Endothelial cell of umbilical vein (primary cell): ENCODE results near the gene DDA1.

Experiments used
- EZH2 ChIP-seq: IDR thresholded peaks from 2 replicates; pipeline ENCODE4 v1.6.1; 2012; ENCODE audit warnings: borderline replicate concordance, low read depth, mild to moderate bottlenecking, moderate library complexity, low read length, inconsistent platforms; ENCODE audit not compliant: severe bottlenecking
- MYC ChIP-seq: IDR thresholded peaks from one replicate; pipeline ENCODE4 v1.6.1; 2011; ENCODE audit warnings: mild to moderate bottlenecking, low read depth, low read length
- POLR2A ChIP-seq: IDR thresholded peaks from 2 replicates; pipeline ENCODE4 v1.6.1; 2012; ENCODE audit warnings: low read depth, mild to moderate bottlenecking, control low read depth, low read length
- TF ChIP-seq, protein P1 (sequence below), 2 donors: IDR thresholded peaks; 1 replicate in 1 of 2; 2 replicates in 1 of 2; pipeline ENCODE4 v1.5.1; 2011; ENCODE audit warnings: low read length in 2 of 2, mild to moderate bottlenecking in 2 of 2, moderate library complexity in 2 of 2, control low read depth in 1 of 2, inconsistent platforms in 1 of 2, low read depth in 1 of 2; ENCODE audit not compliant: insufficient read depth in 1 of 2; ENCODE audit errors: extremely low read depth in 1 of 2

DNA sequence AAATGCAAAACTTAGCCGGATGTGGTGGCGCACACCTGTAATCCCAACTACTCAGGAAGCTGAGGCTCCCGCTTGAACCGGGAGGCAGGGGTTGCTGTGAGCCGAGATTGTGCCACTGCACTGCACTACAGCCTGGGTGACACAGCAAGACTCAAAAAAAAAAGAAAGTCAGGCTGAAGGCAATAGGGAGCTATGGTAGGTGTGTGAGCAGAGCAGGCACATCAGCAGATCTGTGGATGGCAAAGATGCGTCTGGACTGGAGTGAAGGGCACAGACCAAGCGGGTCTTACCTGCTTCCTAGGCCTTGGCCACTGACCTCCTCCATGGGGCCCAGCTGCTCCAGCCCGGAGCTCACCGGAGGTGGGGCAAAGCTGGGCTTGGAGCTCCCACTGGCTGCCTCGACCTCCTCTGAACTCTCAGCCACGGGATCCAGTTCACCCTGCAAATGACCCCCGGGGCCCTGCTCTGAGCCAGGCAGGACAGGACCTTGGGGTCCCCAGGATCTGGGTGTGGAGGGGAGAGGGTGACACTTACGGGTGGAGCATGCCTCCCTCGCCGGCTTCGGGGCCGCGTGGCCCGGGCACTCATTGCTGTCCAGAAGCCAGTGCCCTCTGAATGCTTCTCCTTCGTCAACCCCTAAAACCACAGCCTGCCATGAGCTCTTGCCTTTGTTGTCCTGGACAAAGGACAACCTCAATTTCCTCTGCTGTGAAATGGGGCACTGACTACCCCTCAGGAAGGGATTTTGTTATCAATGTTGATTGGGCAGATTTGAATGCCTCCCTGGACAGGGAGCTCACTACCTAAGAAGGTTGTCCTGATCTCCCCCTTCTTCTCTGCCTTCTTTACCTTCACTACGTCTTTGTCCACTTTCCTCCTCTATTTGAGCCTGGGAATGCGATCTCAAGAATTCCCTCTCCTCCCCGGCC is 45.4 kb upstream of the DDA1 start:
- TF ChIP-seq EZH2 (no peak), MYC (no peak), POLR2A (no peak)
- TF ChIP-seq, protein P1, sequence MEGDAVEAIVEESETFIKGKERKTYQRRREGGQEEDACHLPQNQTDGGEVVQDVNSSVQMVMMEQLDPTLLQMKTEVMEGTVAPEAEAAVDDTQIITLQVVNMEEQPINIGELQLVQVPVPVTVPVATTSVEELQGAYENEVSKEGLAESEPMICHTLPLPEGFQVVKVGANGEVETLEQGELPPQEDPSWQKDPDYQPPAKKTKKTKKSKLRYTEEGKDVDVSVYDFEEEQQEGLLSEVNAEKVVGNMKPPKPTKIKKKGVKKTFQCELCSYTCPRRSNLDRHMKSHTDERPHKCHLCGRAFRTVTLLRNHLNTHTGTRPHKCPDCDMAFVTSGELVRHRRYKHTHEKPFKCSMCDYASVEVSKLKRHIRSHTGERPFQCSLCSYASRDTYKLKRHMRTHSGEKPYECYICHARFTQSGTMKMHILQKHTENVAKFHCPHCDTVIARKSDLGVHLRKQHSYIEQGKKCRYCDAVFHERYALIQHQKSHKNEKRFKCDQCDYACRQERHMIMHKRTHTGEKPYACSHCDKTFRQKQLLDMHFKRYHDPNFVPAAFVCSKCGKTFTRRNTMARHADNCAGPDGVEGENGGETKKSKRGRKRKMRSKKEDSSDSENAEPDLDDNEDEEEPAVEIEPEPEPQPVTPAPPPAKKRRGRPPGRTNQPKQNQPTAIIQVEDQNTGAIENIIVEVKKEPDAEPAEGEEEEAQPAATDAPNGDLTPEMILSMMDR (IDR thresholded peaks at IDR 0.05; ENCODE audit: extremely low read depth in 1 of 2, insufficient read depth in 1 of 2, low read depth in 1 of 2, low read length in 2 of 2) = no peak
